ENCODE results near the gene ITSN1. TPM values are rescaled to one million over a fixed set of nuclear protein-coding genes. Genes with fewer than 3 reads are reported as not detected.

The ITSN1 gene
- total RNA-seq, 3 donors from 2014 or later (not counting 1 experiment from before 2014, with no cell fraction given): 1.5 to 5.1 (median 2.7) TPM

GRCh38 chr21:33813832-33814365 lies 171.6 kb downstream of the ITSN1 start:
- DNase-seq: no peak
- TF ChIP-seq CTCF (IDR thresholded peaks at IDR 0.05): no peak
- Mint-ChIP-seq H3K4me3 (no peak overlapping the region), H3K27me3 (ENCODE audit: low read depth in 2 of 2) (no peaks in the 10 kb centered on the region), H3K36me3 (no peaks in the 10 kb centered on the region), H3K4me1 (no peaks in the 10 kb centered on the region), H3K27ac (no peak overlapping the region), H3K9me3 (no peaks in the 10 kb centered on the region)
- WGBS (ENCODE audit: insufficient coverage): 91% methylated on average over 7 of the region's 7 CpGs
- Histone ChIP-seq H3K27ac (ENCODE audit: low read length) (no peak overlapping the region), H3K9me3 (ENCODE audit: control insufficient read depth, insufficient read depth, low read length) (no peaks in the 10 kb centered on the region), H3K27me3 (ENCODE audit: control insufficient read depth, insufficient read depth, low read length) (no peaks in the 10 kb centered on the region), H3K4me3 (ENCODE audit: low read length) (no peak overlapping the region), H3K4me1 (ENCODE audit: control insufficient read depth, insufficient read depth, low read length) (no peaks in the 10 kb centered on the region), H3K36me3 (ENCODE audit: control insufficient read depth, insufficient read depth, low read length) (no peaks in the 10 kb centered on the region)
- ATAC-seq: no peak
- intact Hi-C loops (cut with micrococcal nuclease): no loop called here

- 50% methylated on average over 7 of the region's 7 CpGs for WGBS (ENCODE audit: insufficient coverage)
- H3K9me3 ChIP-seq (ENCODE audit: control insufficient read depth, insufficient read depth, low read length): no peaks in the 10 kb centered on the region
- no peaks in the 10 kb centered on the region for H3K4me1 ChIP-seq (ENCODE audit: control insufficient read depth, insufficient read depth, low read length)
- no peak for ATAC-seq
- Mint-ChIP-seq H3K4me3 (no peak overlapping the region), H3K36me3 (no peaks in the 10 kb centered on the region), H3K27me3 (ENCODE audit: low read depth in 2 of 2) (no peaks in the 10 kb centered on the region), H3K4me1 (no peaks in the 10 kb centered on the region), H3K9me3 (no peaks in the 10 kb centered on the region), H3K27ac (no peak overlapping the region)
- no peak overlapping the region for H3K27ac ChIP-seq (ENCODE audit: low read length)
- H3K36me3 ChIP-seq (ENCODE audit: control insufficient read depth, insufficient read depth, low read length): no peaks in the 10 kb centered on the region
- TF ChIP-seq CTCF (IDR thresholded peaks at IDR 0.05): no peak
- H3K27me3 ChIP-seq (ENCODE audit: control insufficient read depth, insufficient read depth, low read length): no peaks in the 10 kb centered on the region
- DNase-seq: no peak
- intact Hi-C loops (cut with micrococcal nuclease): no loop called here
- H3K4me3 ChIP-seq (ENCODE audit: low read length): no peak overlapping the region
Observed at GRCh38 chr21:33815143-33815707, 172.9 kb downstream of the ITSN1 start.

- no peaks in the 10 kb centered on the region for H3K27me3 Mint-ChIP-seq (ENCODE audit: low read depth in 2 of 2)
- Histone ChIP-seq H3K36me3 (ENCODE audit: control insufficient read depth, insufficient read depth, low read length) (no peaks in the 10 kb centered on the region), H3K27me3 (ENCODE audit: control insufficient read depth, insufficient read depth, low read length) (no peaks in the 10 kb centered on the region), H3K4me1 (ENCODE audit: control insufficient read depth, insufficient read depth, low read length) (no peaks in the 10 kb centered on the region), H3K4me3 (ENCODE audit: low read length) (no peak overlapping the region), H3K9me3 (ENCODE audit: control insufficient read depth, insufficient read depth, low read length) (no peaks in the 10 kb centered on the region), H3K27ac (ENCODE audit: low read length) (no peak overlapping the region)
- no peak for TF ChIP-seq CTCF (IDR thresholded peaks at IDR 0.05)
- no peak overlapping the region for H3K4me3 Mint-ChIP-seq
- H3K36me3 Mint-ChIP-seq: no peaks in the 10 kb centered on the region
- H3K9me3 Mint-ChIP-seq: no peaks in the 10 kb centered on the region
- WGBS (ENCODE audit: insufficient coverage): 69% methylated on average over 1 of the region's 2 CpGs
- H3K27ac Mint-ChIP-seq: no peak overlapping the region
- intact Hi-C loops (cut with micrococcal nuclease): no loop called here
- H3K4me1 Mint-ChIP-seq: no peaks in the 10 kb centered on the region
- DNase-seq (no peak), ATAC-seq (no peak)
Observed at GRCh38 chr21:33816174-33816573, 173.9 kb downstream of the ITSN1 start.

- ATAC-seq: no peak
- no peaks in the 10 kb centered on the region for H3K9me3 ChIP-seq (ENCODE audit: control insufficient read depth, insufficient read depth, low read length)
- no peak overlapping the region for H3K27ac Mint-ChIP-seq
- no peak overlapping the region for H3K27ac ChIP-seq (ENCODE audit: low read length)
- TF ChIP-seq CTCF (IDR thresholded peaks at IDR 0.05): no peak
- no peak overlapping the region for H3K4me3 ChIP-seq (ENCODE audit: low read length)
- no peaks in the 10 kb centered on the region for H3K27me3 ChIP-seq (ENCODE audit: control insufficient read depth, insufficient read depth, low read length)
- H3K27me3 Mint-ChIP-seq (ENCODE audit: low read depth in 2 of 2): no peaks in the 10 kb centered on the region
- intact Hi-C loops (cut with micrococcal nuclease): no loop called here
- DNase-seq: no peak
- no peaks in the 10 kb centered on the region for H3K36me3 Mint-ChIP-seq
- no peaks in the 10 kb centered on the region for H3K4me1 Mint-ChIP-seq
- no peaks in the 10 kb centered on the region for H3K4me1 ChIP-seq (ENCODE audit: control insufficient read depth, insufficient read depth, low read length)
- H3K4me3 Mint-ChIP-seq: no peak overlapping the region
- no peaks in the 10 kb centered on the region for H3K9me3 Mint-ChIP-seq
- 96% methylated on average over 7 of the region's 7 CpGs for WGBS (ENCODE audit: insufficient coverage)
- H3K36me3 ChIP-seq (ENCODE audit: control insufficient read depth, insufficient read depth, low read length): no peaks in the 10 kb centered on the region
Observed at GRCh38 chr21:33817138-33817537, 174.8 kb downstream of the ITSN1 start.
